Neural progenitor cell (in vitro differentiated cells): Measurements from ENCODE around the gene ADCY1. TPM values are rescaled to one million over a fixed set of nuclear protein-coding genes. Genes with fewer than 3 reads are reported as not detected.

Experiments
- DNase-seq: peaks from one replicate; pipeline ENCODE4 v3.0.0-alpha.2; 2016; ENCODE audit warnings: low spot score
- H2AFZ ChIP-seq: fragments of 200-600 bp; sonication (generic); replicated peaks from 2 replicates; pipeline ENCODE4 v1.6.1; 2016; ENCODE audit warnings: antibody characterized with exemption
- H3F3A ChIP-seq: fragments of 200-600 bp; sonication (generic); 2 replicates; pipeline ENCODE4 v1.6.1; 2016; ENCODE audit warnings: antibody characterized with exemption, low read depth
- H3K27ac ChIP-seq: fragments of 200-600 bp; sonication (generic); 2 replicates; pipeline ENCODE4 v1.5.1; 2016; ENCODE audit warnings: mild to moderate bottlenecking
- H3K27me3 ChIP-seq: fragments of 200-600 bp; sonication (generic); 2 replicates; pipeline ENCODE4 v1.6.1; 2016; ENCODE audit warnings: mild to moderate bottlenecking, moderate library complexity
- H3K36me3 ChIP-seq: fragments of 200-600 bp; sonication (generic); 2 replicates; pipeline ENCODE4 v1.5.1; 2016
- H3K4me1 ChIP-seq: fragments of 200-600 bp; sonication (generic); 2 replicates; pipeline ENCODE4 v1.6.1; 2016; ENCODE audit warnings: mixed run types
- H3K4me2 ChIP-seq: fragments of 200-600 bp; sonication (generic); 2 replicates; pipeline ENCODE4 v1.6.1; 2016
- H3K4me3 ChIP-seq: fragments of 200-600 bp; sonication (generic); 2 replicates; pipeline ENCODE4 v1.5.1; 2016
- H3K79me2 ChIP-seq: fragments of 200-600 bp; sonication (generic); 2 replicates; pipeline ENCODE4 v1.6.1; 2016; ENCODE audit warnings: low read depth
- H3K9ac ChIP-seq: fragments of 200-600 bp; sonication (generic); 2 replicates; pipeline ENCODE4 v1.6.1; 2016
- H3K9me3 ChIP-seq: fragments of 200-600 bp; sonication (generic); 2 replicates; pipeline ENCODE4 v1.5.1; 2016; ENCODE audit warnings: low read depth
- H4K20me1 ChIP-seq: fragments of 200-600 bp; sonication (generic); 2 replicates; pipeline ENCODE4 v1.6.1; 2016; ENCODE audit warnings: low read depth
- H3K27ac Mint-ChIP-seq: 3 replicates; pipeline ENCODE4 v1.8.0; 2021; ENCODE audit warnings: mixed read lengths
- H3K27me3 Mint-ChIP-seq: 2 replicates; pipeline ENCODE4 v1.8.0; 2022; ENCODE audit warnings: low read depth, mild to moderate bottlenecking, inconsistent platforms, moderate library complexity, mixed read lengths; ENCODE audit not compliant: insufficient read depth
- H3K36me3 Mint-ChIP-seq: 3 replicates; pipeline ENCODE4 v1.8.0; 2021; ENCODE audit warnings: mixed read lengths
- H3K4me1 Mint-ChIP-seq: 3 replicates; pipeline ENCODE4 v1.8.0; 2021; ENCODE audit warnings: mixed read lengths
- H3K4me3 Mint-ChIP-seq: 3 replicates; pipeline ENCODE4 v1.8.0; 2021; ENCODE audit warnings: mild to moderate bottlenecking, moderate library complexity, mixed read lengths
- H3K9me3 Mint-ChIP-seq: 3 replicates; pipeline ENCODE4 v1.8.0; 2020; ENCODE audit warnings: mixed read lengths
- EZH2 ChIP-seq: fragments of 200-600 bp; sonication (generic); IDR thresholded peaks from 2 replicates; pipeline ENCODE4 v1.6.1; 2017; ENCODE audit warnings: antibody characterized with exemption, mild to moderate bottlenecking, moderate library complexity
- EZH2phosphoT487 ChIP-seq: fragments of 200-600 bp; sonication (generic); IDR thresholded peaks from 2 replicates; pipeline ENCODE4 v1.6.1; 2017; ENCODE audit warnings: antibody characterized with exemption
- total RNA-seq: library from RNA; depleted of rRNA; stranded (reverse); fragments of >200 nt; gene quantifications from 2 replicates; pipeline ENCODE4 v1.2.3, GENCODE V29; 2015; ENCODE audit warnings: low replicate concordance
- TF ChIP-seq, protein P1 (sequence below): fragments of 200-600 bp; sonication (generic); IDR thresholded peaks from 2 replicates; pipeline ENCODE4 v1.5.1; 2017; ENCODE audit warnings: antibody characterized with exemption, mild to moderate bottlenecking

The ADCY1 gene
- total RNA-seq, 1 donor from 2014 or later, result 7.4 TPM

DNA sequence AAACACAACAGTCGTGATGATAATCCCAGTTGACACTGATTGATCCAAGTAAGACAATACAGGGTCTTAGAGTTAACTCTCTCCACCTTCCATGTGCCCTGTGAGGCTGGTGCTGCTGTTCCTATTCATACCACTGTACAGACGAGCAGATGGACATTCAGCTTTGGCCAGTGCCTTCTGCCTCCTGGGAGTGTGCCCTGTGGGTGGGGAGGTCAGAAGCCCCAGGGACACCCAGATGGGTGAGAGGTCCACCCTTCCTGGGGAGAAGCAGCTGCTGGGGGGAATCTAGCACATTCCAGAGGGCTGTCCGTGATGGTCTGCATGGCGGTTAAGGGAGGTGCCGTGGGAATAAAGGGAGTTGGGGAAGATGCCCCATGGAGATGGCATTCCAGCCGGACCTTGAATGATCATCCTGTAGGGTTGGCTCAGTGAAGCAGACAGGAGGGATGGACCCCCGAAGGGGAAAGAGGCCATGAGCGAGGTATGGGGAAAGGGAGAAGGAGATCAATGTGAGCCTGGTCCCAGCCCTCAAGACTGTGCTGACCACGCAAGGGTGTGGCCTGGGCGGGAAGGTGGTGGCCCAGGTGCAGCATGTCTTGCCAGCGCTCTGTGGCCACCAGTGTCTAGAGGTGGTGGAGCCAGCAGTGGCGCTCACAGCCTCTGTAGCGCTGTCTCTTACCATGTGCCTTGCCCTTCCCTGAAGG is 74.0 kb downstream of the ADCY1 start:
- Mint-ChIP-seq H3K36me3 (peaks cover 4% of the 10 kb centered on the region), H3K27ac (no peak overlapping the region), H3K27me3 (peaks cover 2% of the 10 kb centered on the region), H3K4me1 (no peaks in the 10 kb centered on the region), H3K4me3 (no peak overlapping the region), H3K9me3 (no peaks in the 10 kb centered on the region)
- Histone ChIP-seq H3K27ac (no peak overlapping the region), H3K4me1 (no peaks in the 10 kb centered on the region), H3K4me2 (no peak overlapping the region), H3K36me3 (no peaks in the 10 kb centered on the region), H4K20me1 (no peaks in the 10 kb centered on the region), H3F3A (no peaks in the 10 kb centered on the region), H3K9ac (no peak overlapping the region), H3K9me3 (no peaks in the 10 kb centered on the region), H3K27me3 (no peaks in the 10 kb centered on the region), H2AFZ (no peak overlapping the region), H3K79me2 (no peaks in the 10 kb centered on the region), H3K4me3 (no peak overlapping the region)
- no peak for DNase-seq
- TF ChIP-seq, protein P1, sequence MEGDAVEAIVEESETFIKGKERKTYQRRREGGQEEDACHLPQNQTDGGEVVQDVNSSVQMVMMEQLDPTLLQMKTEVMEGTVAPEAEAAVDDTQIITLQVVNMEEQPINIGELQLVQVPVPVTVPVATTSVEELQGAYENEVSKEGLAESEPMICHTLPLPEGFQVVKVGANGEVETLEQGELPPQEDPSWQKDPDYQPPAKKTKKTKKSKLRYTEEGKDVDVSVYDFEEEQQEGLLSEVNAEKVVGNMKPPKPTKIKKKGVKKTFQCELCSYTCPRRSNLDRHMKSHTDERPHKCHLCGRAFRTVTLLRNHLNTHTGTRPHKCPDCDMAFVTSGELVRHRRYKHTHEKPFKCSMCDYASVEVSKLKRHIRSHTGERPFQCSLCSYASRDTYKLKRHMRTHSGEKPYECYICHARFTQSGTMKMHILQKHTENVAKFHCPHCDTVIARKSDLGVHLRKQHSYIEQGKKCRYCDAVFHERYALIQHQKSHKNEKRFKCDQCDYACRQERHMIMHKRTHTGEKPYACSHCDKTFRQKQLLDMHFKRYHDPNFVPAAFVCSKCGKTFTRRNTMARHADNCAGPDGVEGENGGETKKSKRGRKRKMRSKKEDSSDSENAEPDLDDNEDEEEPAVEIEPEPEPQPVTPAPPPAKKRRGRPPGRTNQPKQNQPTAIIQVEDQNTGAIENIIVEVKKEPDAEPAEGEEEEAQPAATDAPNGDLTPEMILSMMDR, result no peak

DNA sequence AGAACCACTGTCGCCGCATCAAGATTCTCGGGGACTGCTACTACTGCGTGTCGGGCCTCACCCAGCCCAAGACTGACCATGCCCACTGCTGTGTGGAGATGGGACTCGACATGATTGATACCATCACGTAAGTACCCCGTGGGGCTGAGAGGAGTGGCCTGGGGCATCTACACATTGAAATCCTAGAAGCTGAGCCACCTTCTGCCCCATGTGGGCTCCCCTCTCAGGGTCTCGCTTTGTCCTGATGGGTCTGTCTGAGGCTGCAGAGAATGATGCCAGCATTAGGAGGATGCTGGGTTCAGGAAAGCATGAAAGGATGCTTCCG is 74.5 kb downstream of the ADCY1 start:
- no peak overlapping the region for H3K4me3 ChIP-seq
- peaks cover 2% of the 10 kb centered on the region for H3K27me3 Mint-ChIP-seq

DNA sequence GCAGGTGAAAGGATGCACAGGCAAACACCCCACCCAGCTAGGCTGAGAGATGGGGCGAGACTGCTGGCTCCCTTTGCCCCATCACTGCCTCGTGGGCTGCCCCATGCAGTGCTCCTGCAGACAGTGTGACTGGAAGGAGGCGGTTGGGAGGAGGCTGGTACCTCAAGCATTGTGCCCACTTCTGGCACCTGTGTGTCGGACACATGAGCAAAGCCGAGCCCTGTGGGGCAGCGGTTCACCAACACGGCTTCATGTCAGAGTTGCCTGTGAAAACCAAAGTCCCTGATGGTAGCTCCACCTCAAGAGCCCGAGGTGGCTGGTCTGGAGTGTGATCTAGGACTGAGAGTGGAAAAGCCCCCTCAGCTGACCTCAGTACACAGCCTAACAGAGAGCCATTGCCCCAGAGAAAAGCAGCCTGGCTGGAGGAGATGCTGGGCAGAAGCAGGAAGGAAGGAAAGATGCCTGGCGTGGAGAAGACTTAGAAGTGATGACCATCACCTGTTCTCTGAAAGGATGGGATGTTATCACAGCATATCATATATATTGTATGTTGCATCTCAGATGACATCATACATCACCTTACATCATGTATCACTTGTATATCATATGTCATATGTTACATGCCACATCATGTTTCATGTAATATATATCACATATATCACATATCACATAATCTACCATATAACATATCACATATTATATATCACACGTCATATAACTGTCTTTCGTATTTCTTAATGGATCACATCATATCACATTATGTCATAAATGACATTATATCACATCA is 75.6 kb downstream of the ADCY1 start:
- Histone ChIP-seq H2AFZ (no peak overlapping the region), H3F3A (no peaks in the 10 kb centered on the region), H3K27ac (no peak overlapping the region), H3K4me2 (no peak overlapping the region), H3K4me3 (no peak overlapping the region), H3K79me2 (no peaks in the 10 kb centered on the region), H3K9ac (no peak overlapping the region), H3K9me3 (no peaks in the 10 kb centered on the region), H3K27me3 (no peaks in the 10 kb centered on the region), H3K36me3 (no peaks in the 10 kb centered on the region), H3K4me1 (no peaks in the 10 kb centered on the region), H4K20me1 (no peaks in the 10 kb centered on the region)
- no peak overlapping the region for H3K4me3 Mint-ChIP-seq
- TF ChIP-seq EZH2phosphoT487, result no peak
- TF ChIP-seq EZH2, result no peak
- TF ChIP-seq, protein P1, result no peak
- H3K27me3 Mint-ChIP-seq, result no peaks in the 10 kb centered on the region
- peaks cover 4% of the 10 kb centered on the region for H3K36me3 Mint-ChIP-seq
- DNase-seq, result no peak
- no peaks in the 10 kb centered on the region for H3K9me3 Mint-ChIP-seq
- H3K27ac Mint-ChIP-seq, result no peak overlapping the region
- no peaks in the 10 kb centered on the region for H3K4me1 Mint-ChIP-seq

More for the DNA sequence above, 74.5 kb downstream of the ADCY1 start:
- Histone ChIP-seq H3K27me3 (no peaks in the 10 kb centered on the region), H3F3A (no peaks in the 10 kb centered on the region), H3K79me2 (no peaks in the 10 kb centered on the region), H3K4me2 (no peak overlapping the region), H3K36me3 (no peaks in the 10 kb centered on the region), H3K27ac (no peak overlapping the region), H3K4me1 (no peaks in the 10 kb centered on the region), H3K9me3 (no peaks in the 10 kb centered on the region), H3K9ac (no peak overlapping the region), H2AFZ (no peak overlapping the region), H4K20me1 (no peaks in the 10 kb centered on the region)
- Mint-ChIP-seq H3K4me1 (no peaks in the 10 kb centered on the region), H3K4me3 (no peak overlapping the region), H3K27ac (no peak overlapping the region), H3K9me3 (no peaks in the 10 kb centered on the region), H3K36me3 (peaks cover 4% of the 10 kb centered on the region)
- DNase-seq, result no peak
- TF ChIP-seq, protein P1, result no peak
- no peak for TF ChIP-seq EZH2phosphoT487
- no peak for TF ChIP-seq EZH2
